Memory B cell (primary cell): ENCODE results near the gene WDR91.
"Not testable (repeated sequence)": the region's sequence is repeated elsewhere in the genome, so short reads cannot be mapped to it uniquely, and the experiment has no call there.

Source experiments
- ATAC-seq: fragments of 150-1000 bp; cut with Tn5 transposase; 2 replicates; pipeline ENCODE4 v1.10.0; 2021; ENCODE audit warnings: low read depth, mild to moderate bottlenecking, moderate library complexity
- DNase-seq, 2 donors: peaks; one replicate each; pipeline ENCODE4 v3.0.0; 2022; ENCODE audit warnings: low spot score in 2 of 2
- H3K27ac Mint-ChIP-seq: one replicate; pipeline ENCODE4 v1.8.0; 2022; ENCODE audit warnings: mild to moderate bottlenecking, moderate library complexity, mixed read lengths
- H3K27me3 Mint-ChIP-seq: one replicate; pipeline ENCODE4 v1.8.0; 2022; ENCODE audit warnings: mixed read lengths
- H3K36me3 Mint-ChIP-seq: one replicate; pipeline ENCODE4 v1.8.0; 2022; ENCODE audit warnings: mild to moderate bottlenecking, mixed read lengths
- H3K4me1 Mint-ChIP-seq: one replicate; pipeline ENCODE4 v1.8.0; 2022; ENCODE audit warnings: mixed read lengths
- H3K4me3 Mint-ChIP-seq: one replicate; pipeline ENCODE4 v1.8.0; 2022; ENCODE audit warnings: mild to moderate bottlenecking, moderate library complexity, mixed read lengths
- H3K9me3 Mint-ChIP-seq: one replicate; pipeline ENCODE4 v1.8.0; 2022; ENCODE audit warnings: mixed read lengths

WDR91 gene

GRCh38 chr7:135215180-135215579 lies 3.9 kb upstream of the WDR91 start:
- Mint-ChIP-seq H3K4me3 (no peak overlapping the region), H3K4me1 (peaks cover 6% of the 10 kb centered on the region), H3K9me3 (peaks cover under 1% of the 10 kb centered on the region), H3K27ac (no peak overlapping the region), H3K27me3 (peaks cover 2% of the 10 kb centered on the region), H3K36me3 (no peaks in the 10 kb centered on the region)
- ATAC-seq (no peak), DNase-seq (no peak)

GRCh38 chr7:135213831-135214230 lies 2.5 kb upstream of the WDR91 start:
- DNase-seq (no peak), ATAC-seq (no peak)
- Mint-ChIP-seq H3K36me3 (no peaks in the 10 kb centered on the region), H3K27me3 (peaks cover 2% of the 10 kb centered on the region), H3K4me3 (no peak overlapping the region), H3K27ac (no peak overlapping the region), H3K9me3 (no peaks in the 10 kb centered on the region), H3K4me1 (peaks cover 6% of the 10 kb centered on the region)

GRCh38 chr7:135211946-135212685 lies 790 bp upstream of the WDR91 start:
- not testable (repeated sequence) for H3K36me3 Mint-ChIP-seq
- peaks cover 21% of the 10 kb centered on the region for H3K4me1 Mint-ChIP-seq

GRCh38 chr7:135210888-135211178 lies 493 bp downstream of the WDR91 start:
- peak overlapping the region; percentile 99 for H3K4me3 Mint-ChIP-seq
- H3K4me1 Mint-ChIP-seq: peaks cover 25% of the 10 kb centered on the region
- H3K36me3 Mint-ChIP-seq: no peaks in the 10 kb centered on the region
- ATAC-seq: no peak
- H3K27ac Mint-ChIP-seq: peak overlapping the region; percentile 95
- no peak for DNase-seq
- no peaks in the 10 kb centered on the region for H3K9me3 Mint-ChIP-seq
- H3K27me3 Mint-ChIP-seq: no peaks in the 10 kb centered on the region

More at GRCh38 chr7:135211946-135212685, 790 bp upstream of the WDR91 start:
- not testable (repeated sequence) for H3K27me3 Mint-ChIP-seq, H3K9me3 Mint-ChIP-seq, DNase-seq, ATAC-seq
- peak overlapping the region; percentile 99 for H3K4me3 Mint-ChIP-seq
- peak overlapping the region; percentile 95 for H3K27ac Mint-ChIP-seq

GRCh38 chr7:135209225-135209834 lies 2.0 kb downstream of the WDR91 start:
- DNase-seq (no peak), ATAC-seq (no peak)
- no peak overlapping the region for H3K27ac Mint-ChIP-seq
- H3K9me3 Mint-ChIP-seq: no peaks in the 10 kb centered on the region
- peaks cover 4% of the 10 kb centered on the region for H3K36me3 Mint-ChIP-seq
- peak overlapping the region; percentile 24 for H3K4me3 Mint-ChIP-seq
- no peaks in the 10 kb centered on the region for H3K27me3 Mint-ChIP-seq
- H3K4me1 Mint-ChIP-seq: peaks cover 29% of the 10 kb centered on the region

- Mint-ChIP-seq H3K4me1 (peaks cover 29% of the 10 kb centered on the region), H3K27ac (peak overlapping the region; percentile 87), H3K4me3 (peak overlapping the region; percentile 27), H3K27me3 (no peaks in the 10 kb centered on the region), H3K9me3 (no peaks in the 10 kb centered on the region), H3K36me3 (peaks cover 8% of the 10 kb centered on the region)
- ATAC-seq (no peak), DNase-seq (no peak)
Measured at GRCh38 chr7:135208102-135208793, 3.1 kb downstream of the WDR91 start.

GRCh38 chr7:135207406-135208101 lies 3.8 kb downstream of the WDR91 start:
- Mint-ChIP-seq H3K27ac (peak overlapping the region; percentile 87), H3K4me1 (peaks cover 29% of the 10 kb centered on the region), H3K9me3 (no peaks in the 10 kb centered on the region), H3K27me3 (no peaks in the 10 kb centered on the region), H3K4me3 (peak overlapping the region; percentile 63), H3K36me3 (peaks cover 8% of the 10 kb centered on the region)
- DNase-seq: no peak
- no peak for ATAC-seq

GRCh38 chr7:135206941-135207391 lies 4.4 kb downstream of the WDR91 start:
- Mint-ChIP-seq H3K4me1 (peaks cover 32% of the 10 kb centered on the region), H3K27ac (peak overlapping the region; percentile 87), H3K9me3 (no peaks in the 10 kb centered on the region), H3K4me3 (peak overlapping the region; percentile 63), H3K36me3 (peaks cover 12% of the 10 kb centered on the region), H3K27me3 (no peaks in the 10 kb centered on the region)
- peak in 1 of 2 donors; percentile 16 for DNase-seq
- no peak for ATAC-seq

GRCh38 chr7:135205850-135206249 lies 5.5 kb downstream of the WDR91 start:
- Mint-ChIP-seq H3K4me3 (no peak overlapping the region), H3K36me3 (peaks cover 19% of the 10 kb centered on the region), H3K27me3 (no peaks in the 10 kb centered on the region), H3K4me1 (peaks cover 34% of the 10 kb centered on the region), H3K9me3 (no peaks in the 10 kb centered on the region), H3K27ac (no peak overlapping the region)
- no peak for DNase-seq
- no peak for ATAC-seq

GRCh38 chr7:135204876-135205275 lies 6.5 kb downstream of the WDR91 start:
- ATAC-seq: no peak
- H3K4me3 Mint-ChIP-seq: no peak overlapping the region
- H3K27ac Mint-ChIP-seq: no peak overlapping the region
- peaks cover 21% of the 10 kb centered on the region for H3K36me3 Mint-ChIP-seq
- peaks cover 28% of the 10 kb centered on the region for H3K4me1 Mint-ChIP-seq
- no peaks in the 10 kb centered on the region for H3K27me3 Mint-ChIP-seq
- DNase-seq: no peak
- no peaks in the 10 kb centered on the region for H3K9me3 Mint-ChIP-seq

- peaks cover 23% of the 10 kb centered on the region for H3K36me3 Mint-ChIP-seq
- peaks cover 28% of the 10 kb centered on the region for H3K4me1 Mint-ChIP-seq
- ATAC-seq: no peak
- no peak for DNase-seq
- no peaks in the 10 kb centered on the region for H3K9me3 Mint-ChIP-seq
- no peak overlapping the region for H3K4me3 Mint-ChIP-seq
- no peak overlapping the region for H3K27ac Mint-ChIP-seq
- H3K27me3 Mint-ChIP-seq: no peaks in the 10 kb centered on the region
Measured at GRCh38 chr7:135204341-135204749, 7.0 kb downstream of the WDR91 start.

GRCh38 chr7:135201350-135201749 lies 10.0 kb downstream of the WDR91 start:
- ATAC-seq: no peak
- H3K4me1 Mint-ChIP-seq: peaks cover 9% of the 10 kb centered on the region
- no peak overlapping the region for H3K27ac Mint-ChIP-seq
- H3K4me3 Mint-ChIP-seq: no peak overlapping the region
- H3K36me3 Mint-ChIP-seq: peaks cover 33% of the 10 kb centered on the region
- H3K9me3 Mint-ChIP-seq: no peaks in the 10 kb centered on the region
- no peaks in the 10 kb centered on the region for H3K27me3 Mint-ChIP-seq
- no peak for DNase-seq

- Mint-ChIP-seq H3K36me3 (peaks cover 38% of the 10 kb centered on the region), H3K9me3 (no peaks in the 10 kb centered on the region), H3K4me1 (peaks cover 9% of the 10 kb centered on the region), H3K27ac (no peak overlapping the region), H3K27me3 (no peaks in the 10 kb centered on the region), H3K4me3 (no peak overlapping the region)
- ATAC-seq (no peak), DNase-seq (no peak)
Measured at GRCh38 chr7:135200821-135201331, 10.4 kb downstream of the WDR91 start.

- H3K27ac Mint-ChIP-seq: no peak overlapping the region
- H3K9me3 Mint-ChIP-seq: no peaks in the 10 kb centered on the region
- DNase-seq (no peak), ATAC-seq (no peak)
- H3K4me1 Mint-ChIP-seq: peaks cover 5% of the 10 kb centered on the region
- H3K36me3 Mint-ChIP-seq: peaks cover 37% of the 10 kb centered on the region
- no peak overlapping the region for H3K4me3 Mint-ChIP-seq
- no peaks in the 10 kb centered on the region for H3K27me3 Mint-ChIP-seq
Measured at GRCh38 chr7:135199439-135199838, 11.9 kb downstream of the WDR91 start.
